K562 treated with DMSO at 1 percent for 48 hours (cell line): ENCODE data around the gene GOPC. TPM values are rescaled to one million over a fixed set of nuclear protein-coding genes. Genes with fewer than 3 reads are reported as not detected.

Source experiments
- total RNA-seq: library from RNA; unstranded; fragments of 300-600 nt; gene quantifications from 2 replicates; pipeline ENCODE4 v1.2.3, GENCODE V29; 2022; ENCODE audit warnings: low replicate concordance; ENCODE audit errors: extremely low read depth

GOPC gene
- not detected in 2 replicates for total RNA-seq

GRCh38 chr6:117602151-117602898, at the start of gene GOPC:
Gene GOPC, minus strand, starts transcription at chr6:117602511. Its CDS starts 223 bp downstream, at chr6:117602288.

Other genes with a start within 250 kb of the GOPC start
- not detected in 2 replicates for gene ROS1, start 176.6 kb downstream of the GOPC start, total RNA-seq
- gene DCBLD1, start 119.8 kb downstream of the GOPC start, total RNA-seq = not detected in 2 replicates
- 102 TPM in 1 of 2 replicates, not detected in the other for gene NUS1, start 73.0 kb upstream of the GOPC start, total RNA-seq